Endodermal cell (in vitro differentiated cells): ENCODE results near the gene LRFN2. TPM values are rescaled to one million over a fixed set of nuclear protein-coding genes. Genes with fewer than 3 reads are reported as not detected.
A peak's percentile ranks its signal among the peaks of the same experiment; 100 is the strongest.

ENCODE experiments used
- DNase-seq: peaks from one replicate; pipeline ENCODE4 v3.0.0-alpha.2; 2017
- H3K27ac ChIP-seq: 2 replicates; pipeline ENCODE4 v1.5.1; 2013; ENCODE audit warnings: mild to moderate bottlenecking, low read depth, low read length, moderate library complexity
- H3K27me3 ChIP-seq: 2 replicates; pipeline ENCODE4 v1.6.1; 2013; ENCODE audit warnings: mild to moderate bottlenecking, low read length, moderate library complexity; ENCODE audit not compliant: insufficient read depth, control insufficient read depth, poor library complexity, severe bottlenecking
- H3K36me3 ChIP-seq: 2 replicates; pipeline ENCODE4 v1.7.0; 2013; ENCODE audit warnings: mild to moderate bottlenecking, low read length, moderate library complexity; ENCODE audit not compliant: control insufficient read depth, insufficient read depth
- H3K4me1 ChIP-seq: one replicate; pipeline ENCODE4 v1.7.0; 2013; ENCODE audit warnings: low read length; ENCODE audit not compliant: control insufficient read depth, insufficient read depth
- H3K4me3 ChIP-seq: 2 replicates; pipeline ENCODE4 v1.5.1; 2013; ENCODE audit warnings: mild to moderate bottlenecking, low read length, moderate library complexity
- H3K9ac ChIP-seq: 2 replicates; pipeline ENCODE4 v1.6.1; 2013; ENCODE audit warnings: mild to moderate bottlenecking, low read length, moderate library complexity; ENCODE audit not compliant: poor library complexity, severe bottlenecking; ENCODE audit errors: extremely low read depth
- H3K9me3 ChIP-seq: 2 replicates; pipeline ENCODE4 v1.6.1; 2013; ENCODE audit warnings: mild to moderate bottlenecking, low read length, moderate library complexity; ENCODE audit not compliant: control insufficient read depth
- H3K27ac Mint-ChIP-seq: 2 replicates; pipeline ENCODE4 v1.8.0; 2020; ENCODE audit warnings: mixed read lengths
- H3K27me3 Mint-ChIP-seq: 2 replicates; pipeline ENCODE4 v1.8.0; 2021; ENCODE audit warnings: mild to moderate bottlenecking, mixed read lengths; ENCODE audit not compliant: insufficient read depth
- H3K36me3 Mint-ChIP-seq: 2 replicates; pipeline ENCODE4 v1.8.0; 2020; ENCODE audit warnings: low read depth, mixed read lengths
- H3K4me1 Mint-ChIP-seq: 2 replicates; pipeline ENCODE4 v1.8.0; 2020; ENCODE audit warnings: mixed read lengths
- H3K4me3 Mint-ChIP-seq: 2 replicates; pipeline ENCODE4 v1.8.0; 2020; ENCODE audit warnings: mild to moderate bottlenecking, moderate library complexity, mixed read lengths
- H3K9me3 Mint-ChIP-seq: 2 replicates; pipeline ENCODE4 v1.8.0; 2020; ENCODE audit warnings: mild to moderate bottlenecking, mixed read lengths
- WGBS, 2 experiments: methylation state at CpG; one replicate each; pipeline versions ENCODE4 v1.1.5 to v1.1.7; 2013; ENCODE audit warnings: missing lambda C conversion rate in 2 of 2, mixed read lengths in 1 of 2; ENCODE audit not compliant: insufficient coverage in 1 of 2, insufficient read length in 1 of 2; 5-methylcytosine and 5-hydroxymethylcytosine counted together
- total RNA-seq, 2 donors: library from RNA; stranded (reverse); fragmentation: NEBNext Ultra II Directional in 1 of 2; extraction: Animal tissue kit (Norgen Biotek cat#: 25700) in 1 of 2; gene quantifications; 2 replicates in 1 of 2; 3 replicates in 1 of 2; pipeline ENCODE4 v1.2.1, GENCODE V29; 2021
- TF ChIP-seq, protein P1 (sequence below): fragments of 200-600 bp; sonication (generic); conservative IDR thresholded peaks from 2 replicates; pipeline ENCODE4 v1.5.0; 2021; ENCODE audit warnings: antibody characterized with exemption, mild to moderate bottlenecking

The LRFN2 gene
- total RNA-seq, 2 donors from 2014 or later, result 0.15 TPM; not detected in 1

DNA sequence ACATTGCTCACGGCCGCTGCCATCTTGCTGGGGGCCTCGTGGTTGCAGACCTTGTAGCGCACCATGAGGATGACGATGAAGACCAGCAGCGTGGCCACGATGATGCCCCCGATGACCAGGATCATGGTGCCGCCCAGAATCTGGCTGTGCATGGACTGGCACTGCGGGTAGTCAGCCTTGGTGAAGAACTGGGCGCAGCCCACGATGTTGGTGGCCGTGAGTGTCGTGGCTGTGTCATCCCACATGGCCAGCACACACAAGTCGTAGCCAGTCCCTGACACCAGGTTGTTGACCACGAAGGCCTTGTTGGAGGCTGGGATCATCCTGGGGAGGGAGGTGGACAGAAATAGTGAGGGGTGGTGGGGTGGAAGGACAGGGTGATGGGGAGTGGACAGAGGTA, 194.6 kb downstream of the LRFN2 start:
- H3K4me3 ChIP-seq, result no peak overlapping the region
- WGBS, 2 experiments, result 92 to 97% methylated on average over 11 to 16 of the region's 16 CpGs
- no peak overlapping the region for H3K9ac ChIP-seq
- Mint-ChIP-seq H3K27ac (no peak overlapping the region), H3K4me1 (peaks cover 6% of the 10 kb centered on the region), H3K36me3 (no peaks in the 10 kb centered on the region), H3K27me3 (peaks cover 6% of the 10 kb centered on the region), H3K4me3 (no peak overlapping the region), H3K9me3 (no peaks in the 10 kb centered on the region)
- no peak overlapping the region for H3K27ac ChIP-seq
- H3K9me3 ChIP-seq, result no peaks in the 10 kb centered on the region
- peaks cover 24% of the 10 kb centered on the region for H3K27me3 ChIP-seq
- H3K4me1 ChIP-seq, result peaks cover under 1% of the 10 kb centered on the region
- DNase-seq, result no peak
- TF ChIP-seq, protein P1, sequence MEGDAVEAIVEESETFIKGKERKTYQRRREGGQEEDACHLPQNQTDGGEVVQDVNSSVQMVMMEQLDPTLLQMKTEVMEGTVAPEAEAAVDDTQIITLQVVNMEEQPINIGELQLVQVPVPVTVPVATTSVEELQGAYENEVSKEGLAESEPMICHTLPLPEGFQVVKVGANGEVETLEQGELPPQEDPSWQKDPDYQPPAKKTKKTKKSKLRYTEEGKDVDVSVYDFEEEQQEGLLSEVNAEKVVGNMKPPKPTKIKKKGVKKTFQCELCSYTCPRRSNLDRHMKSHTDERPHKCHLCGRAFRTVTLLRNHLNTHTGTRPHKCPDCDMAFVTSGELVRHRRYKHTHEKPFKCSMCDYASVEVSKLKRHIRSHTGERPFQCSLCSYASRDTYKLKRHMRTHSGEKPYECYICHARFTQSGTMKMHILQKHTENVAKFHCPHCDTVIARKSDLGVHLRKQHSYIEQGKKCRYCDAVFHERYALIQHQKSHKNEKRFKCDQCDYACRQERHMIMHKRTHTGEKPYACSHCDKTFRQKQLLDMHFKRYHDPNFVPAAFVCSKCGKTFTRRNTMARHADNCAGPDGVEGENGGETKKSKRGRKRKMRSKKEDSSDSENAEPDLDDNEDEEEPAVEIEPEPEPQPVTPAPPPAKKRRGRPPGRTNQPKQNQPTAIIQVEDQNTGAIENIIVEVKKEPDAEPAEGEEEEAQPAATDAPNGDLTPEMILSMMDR, result no peak
- no peaks in the 10 kb centered on the region for H3K36me3 ChIP-seq

DNA sequence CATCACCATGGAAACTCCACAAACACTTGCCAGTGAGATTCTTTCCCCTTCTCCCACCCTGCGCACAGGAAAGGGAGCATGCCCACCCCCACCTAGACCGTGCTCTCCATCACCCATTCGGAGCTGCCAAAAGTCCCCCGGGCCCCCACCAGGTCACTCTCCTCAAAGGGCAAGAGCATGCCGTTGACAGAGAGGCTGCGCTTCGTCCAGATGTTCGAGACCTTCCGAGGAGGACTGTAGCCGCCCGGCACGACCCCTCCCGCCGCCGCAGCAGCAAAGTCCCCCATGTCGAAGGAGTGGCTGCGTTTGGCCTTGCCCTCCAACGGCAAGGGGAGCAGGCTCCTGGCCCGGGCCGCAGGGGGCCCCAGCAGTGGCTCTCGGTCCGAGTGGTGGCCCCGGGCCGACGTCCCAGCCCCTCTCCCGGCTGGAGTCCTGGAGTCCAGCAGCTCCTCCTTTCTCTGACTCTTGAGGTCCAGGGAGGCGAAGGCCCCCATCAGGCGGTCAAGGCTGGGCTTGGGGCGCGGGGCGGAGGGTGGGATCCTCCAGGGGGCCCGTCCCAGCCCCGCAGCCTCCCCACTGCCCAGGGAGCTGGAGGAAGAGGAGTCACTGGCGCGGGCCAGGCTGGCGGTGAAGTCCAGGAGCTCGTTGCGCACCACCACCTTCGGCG, 195.2 kb downstream of the LRFN2 start:
- H3K27me3 ChIP-seq, result peaks cover 24% of the 10 kb centered on the region
- Mint-ChIP-seq H3K27me3 (peaks cover 6% of the 10 kb centered on the region), H3K4me1 (peaks cover 12% of the 10 kb centered on the region), H3K36me3 (no peaks in the 10 kb centered on the region), H3K4me3 (no peak overlapping the region), H3K27ac (no peak overlapping the region), H3K9me3 (no peaks in the 10 kb centered on the region)
- no peaks in the 10 kb centered on the region for H3K9me3 ChIP-seq
- no peak overlapping the region for H3K4me3 ChIP-seq
- H3K9ac ChIP-seq, result no peak overlapping the region
- peak; percentile 32 for DNase-seq
- TF ChIP-seq, protein P1, result no peak
- WGBS, 2 experiments, result 94 to 96% methylated on average over 16 to 40 of the region's 40 CpGs
- peaks cover 7% of the 10 kb centered on the region for H3K4me1 ChIP-seq
- no peak overlapping the region for H3K27ac ChIP-seq
- no peaks in the 10 kb centered on the region for H3K36me3 ChIP-seq

DNA sequence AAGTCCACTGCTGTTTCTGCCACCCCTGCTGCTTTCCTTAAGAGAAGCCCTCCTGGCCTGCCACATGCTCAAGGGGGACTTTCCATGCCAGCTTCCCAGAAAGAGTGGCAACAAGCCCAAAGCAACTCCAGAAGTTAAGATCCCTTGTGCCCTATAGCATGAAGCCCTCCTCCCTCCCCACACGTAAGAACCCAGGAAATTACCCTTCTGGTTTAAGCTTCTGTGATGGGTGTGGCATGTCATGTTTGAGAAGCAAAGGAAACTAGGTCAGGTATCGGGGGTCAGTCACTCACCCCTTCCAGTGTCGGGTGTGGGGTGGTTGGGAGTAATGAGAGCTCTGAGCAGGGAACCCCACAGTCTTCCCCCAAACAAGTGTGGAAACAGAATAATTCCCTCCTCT, 196.1 kb downstream of the LRFN2 start:
- H3K4me3 ChIP-seq, result no peak overlapping the region
- WGBS, 2 experiments, result 90% methylated on average over 2 of the region's 3 CpGs; no CpG with 5 or more reads in 1 of the 2 experiments
- peaks cover 24% of the 10 kb centered on the region for H3K27me3 ChIP-seq
- H3K36me3 ChIP-seq, result no peaks in the 10 kb centered on the region
- no peak overlapping the region for H3K9ac ChIP-seq
- peaks cover 8% of the 10 kb centered on the region for H3K27me3 Mint-ChIP-seq
- H3K4me1 ChIP-seq, result peaks cover 9% of the 10 kb centered on the region
- no peak overlapping the region for H3K27ac ChIP-seq
- peaks cover 13% of the 10 kb centered on the region for H3K4me1 Mint-ChIP-seq
- no peak overlapping the region for H3K27ac Mint-ChIP-seq
- peak; percentile 11 for DNase-seq
- no peaks in the 10 kb centered on the region for H3K36me3 Mint-ChIP-seq
- no peaks in the 10 kb centered on the region for H3K9me3 ChIP-seq
- H3K9me3 Mint-ChIP-seq, result no peaks in the 10 kb centered on the region
- TF ChIP-seq, protein P1, result no peak
- H3K4me3 Mint-ChIP-seq, result no peak overlapping the region
